ENCODE data around the gene CAPZA1.

DNA sequence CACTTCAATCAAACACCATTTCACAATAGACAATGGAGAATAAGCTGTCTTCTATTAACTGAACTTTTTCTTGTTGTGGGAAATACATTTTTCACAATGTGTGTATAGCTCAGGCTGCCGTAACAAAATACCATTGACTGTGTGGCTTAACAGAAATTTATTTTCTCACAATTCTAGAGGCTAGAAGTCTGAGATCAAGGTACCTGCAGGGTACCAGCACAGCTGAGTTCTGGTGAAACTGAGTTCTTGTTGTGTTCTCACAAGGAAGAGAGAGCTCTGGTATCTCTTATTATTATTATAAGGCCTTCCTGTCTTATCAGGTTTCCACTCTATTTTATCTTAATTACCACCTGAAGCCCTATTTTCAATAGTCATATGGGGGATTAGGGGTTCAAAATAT is 16.1 kb upstream of the CAPZA1 start:
- TF ChIP-seq CTCF (IDR thresholded peaks at IDR 0.05 in 2 of 3, conservative IDR thresholded peaks at IDR 0.05 in 1 of 3; ENCODE audit: borderline replicate concordance in 1 of 3, insufficient read depth in 1 of 3, low read depth in 2 of 3, low read length in 2 of 3): no peak
- TF ChIP-seq RAD21 (IDR thresholded peaks at IDR 0.05; ENCODE audit: low read depth): no peak
- no peak for TF ChIP-seq ZNF274 (IDR thresholded peaks at IDR 0.05; ENCODE audit: low read depth, low read length)
- TF ChIP-seq ELF1 (IDR thresholded peaks at IDR 0.05; ENCODE audit: borderline replicate concordance, low read depth): no peak
- no peak for TF ChIP-seq POLR2A (IDR thresholded peaks at IDR 0.05; ENCODE audit: borderline replicate concordance, extremely low read depth, insufficient read depth, insufficient read length)
